Right lobe of liver (tissue), 4 donors: Measurements from ENCODE around the gene NCOA3.

Source experiments
- POLR2A ChIP-seq: fragments of 450-650 bp; IDR thresholded peaks from one replicate; pipeline ENCODE4 v1.6.1; 2017; ENCODE audit warnings: antibody characterized with exemption, mild to moderate bottlenecking
- TF ChIP-seq, protein P1 (sequence below), 4 donors: fragments of 200-600 bp in 3 of 4; fragments of 450-650 bp in 1 of 4; IDR thresholded peaks; one replicate each; pipeline versions ENCODE4 v1.5.1 to v1.8.0; 2016 to 2022; ENCODE audit warnings: antibody characterized with exemption in 4 of 4, mild to moderate bottlenecking in 2 of 4
- donor health status: DM: no; HTN: no; CAD: no.
- donor health status: DM: no; HTN: no; CAD: no.
- donor health status: DM: no; HTN: yes; CAD: no.

DNA sequence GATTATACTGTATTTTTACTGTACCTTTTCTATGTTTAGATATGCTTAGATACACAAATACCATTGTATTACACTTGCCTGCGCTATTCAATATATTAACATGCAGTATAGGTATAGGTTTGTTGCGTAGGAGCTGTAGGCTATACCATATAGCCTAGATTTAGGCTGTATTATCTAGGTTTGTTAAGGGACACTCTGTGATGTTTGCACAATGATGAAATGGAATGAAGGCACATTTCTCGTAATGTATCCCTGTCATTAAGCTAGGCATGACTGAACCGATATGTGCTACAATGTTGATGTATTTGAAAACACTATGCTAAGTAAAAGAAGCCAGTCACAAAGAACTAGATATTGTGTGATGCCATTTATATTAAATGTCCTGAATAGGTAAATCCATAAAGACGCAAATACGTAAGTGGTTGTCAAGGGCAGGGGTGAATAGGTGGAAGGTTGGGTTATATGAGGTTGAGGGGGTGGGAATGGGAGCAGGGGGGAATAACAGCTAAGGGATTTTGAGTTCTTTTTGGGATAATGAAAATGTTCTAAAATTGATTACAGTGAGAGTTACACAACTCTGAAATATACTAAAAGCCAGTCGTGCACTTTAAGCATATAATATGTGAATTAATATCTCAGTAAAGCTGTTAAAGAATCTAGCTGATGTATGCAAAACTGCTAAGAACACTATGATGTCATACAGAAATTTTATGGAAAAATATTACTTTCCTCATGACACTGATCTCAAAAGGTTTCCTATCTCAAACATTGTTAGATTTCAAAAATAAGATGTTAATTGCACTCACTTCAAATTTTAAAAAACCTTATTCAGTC, 97.4 kb downstream of the NCOA3 start:
- TF ChIP-seq, protein P1, sequence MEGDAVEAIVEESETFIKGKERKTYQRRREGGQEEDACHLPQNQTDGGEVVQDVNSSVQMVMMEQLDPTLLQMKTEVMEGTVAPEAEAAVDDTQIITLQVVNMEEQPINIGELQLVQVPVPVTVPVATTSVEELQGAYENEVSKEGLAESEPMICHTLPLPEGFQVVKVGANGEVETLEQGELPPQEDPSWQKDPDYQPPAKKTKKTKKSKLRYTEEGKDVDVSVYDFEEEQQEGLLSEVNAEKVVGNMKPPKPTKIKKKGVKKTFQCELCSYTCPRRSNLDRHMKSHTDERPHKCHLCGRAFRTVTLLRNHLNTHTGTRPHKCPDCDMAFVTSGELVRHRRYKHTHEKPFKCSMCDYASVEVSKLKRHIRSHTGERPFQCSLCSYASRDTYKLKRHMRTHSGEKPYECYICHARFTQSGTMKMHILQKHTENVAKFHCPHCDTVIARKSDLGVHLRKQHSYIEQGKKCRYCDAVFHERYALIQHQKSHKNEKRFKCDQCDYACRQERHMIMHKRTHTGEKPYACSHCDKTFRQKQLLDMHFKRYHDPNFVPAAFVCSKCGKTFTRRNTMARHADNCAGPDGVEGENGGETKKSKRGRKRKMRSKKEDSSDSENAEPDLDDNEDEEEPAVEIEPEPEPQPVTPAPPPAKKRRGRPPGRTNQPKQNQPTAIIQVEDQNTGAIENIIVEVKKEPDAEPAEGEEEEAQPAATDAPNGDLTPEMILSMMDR (IDR thresholded peaks at IDR 0.05): no peak
- TF ChIP-seq POLR2A: no peak
